Stimulated activated naive B cell treated with anti-CD40 and anti-IgM and Interleukin-4, amounts not matched to agents 10 μg/mL and 1 μg/mL and 100 μg/mL, for 72 hours (primary cell): ENCODE data around the gene PBXIP1.

Source experiments
- ATAC-seq, 2 donors: fragments of 150-1000 bp; cut with Tn5 transposase; replicated peaks; 2 replicates each; pipeline ENCODE4 v1.10.0; 2021; ENCODE audit warnings: moderate library complexity in 1 of 2
- DNase-seq: peaks from one replicate; pipeline ENCODE4 v3.0.0; 2021
- H3K27ac Mint-ChIP-seq: one replicate; pipeline ENCODE4 v1.8.0; 2022; ENCODE audit warnings: mild to moderate bottlenecking, mixed read lengths
- H3K27me3 Mint-ChIP-seq, 2 donors: one replicate each; pipeline ENCODE4 v1.8.0; 2022; ENCODE audit warnings: mixed read lengths in 2 of 2
- H3K36me3 Mint-ChIP-seq, 2 donors: one replicate each; pipeline ENCODE4 v1.8.0; 2022; ENCODE audit warnings: mixed read lengths in 2 of 2, mild to moderate bottlenecking in 1 of 2
- H3K4me1 Mint-ChIP-seq, 2 donors: one replicate each; pipeline ENCODE4 v1.8.0; 2022; ENCODE audit warnings: mixed read lengths in 2 of 2, mild to moderate bottlenecking in 1 of 2
- H3K4me3 Mint-ChIP-seq, 2 donors: one replicate each; pipeline ENCODE4 v1.8.0; 2022; ENCODE audit warnings: mild to moderate bottlenecking in 2 of 2, mixed read lengths in 2 of 2, moderate library complexity in 1 of 2
- H3K9me3 Mint-ChIP-seq, 2 donors: one replicate each; pipeline ENCODE4 v1.8.0; 2022; ENCODE audit warnings: mixed read lengths in 2 of 2, mild to moderate bottlenecking in 1 of 2

PBXIP1 gene

DNA sequence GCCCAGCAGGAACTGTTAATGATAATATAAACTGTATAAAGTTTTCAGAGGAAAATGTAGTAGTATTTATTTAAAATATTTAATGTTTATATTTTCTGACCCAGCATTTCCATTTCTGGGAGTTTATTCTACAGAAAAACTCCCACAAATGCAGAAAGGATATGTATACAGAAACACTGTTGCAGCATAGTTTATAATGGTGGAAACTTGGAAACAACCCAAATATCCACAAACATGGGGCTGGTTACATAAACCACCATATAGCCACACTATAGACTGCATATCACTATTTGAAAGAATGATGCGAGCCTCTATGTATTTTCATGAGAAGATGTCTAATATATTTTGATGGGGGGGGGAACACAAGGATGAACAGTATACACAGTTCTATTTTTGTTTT is 54.3 kb downstream of the PBXIP1 start:
- DNase-seq (no peak), ATAC-seq (no peak)
- H3K4me1 Mint-ChIP-seq, result no peaks in the 10 kb centered on the region
- H3K27ac Mint-ChIP-seq, result no peak overlapping the region
- no peaks in the 10 kb centered on the region for H3K36me3 Mint-ChIP-seq
- H3K9me3 Mint-ChIP-seq, result no peaks in the 10 kb centered on the region
- no peaks in the 10 kb centered on the region for H3K27me3 Mint-ChIP-seq
- no peak overlapping the region for H3K4me3 Mint-ChIP-seq

DNA sequence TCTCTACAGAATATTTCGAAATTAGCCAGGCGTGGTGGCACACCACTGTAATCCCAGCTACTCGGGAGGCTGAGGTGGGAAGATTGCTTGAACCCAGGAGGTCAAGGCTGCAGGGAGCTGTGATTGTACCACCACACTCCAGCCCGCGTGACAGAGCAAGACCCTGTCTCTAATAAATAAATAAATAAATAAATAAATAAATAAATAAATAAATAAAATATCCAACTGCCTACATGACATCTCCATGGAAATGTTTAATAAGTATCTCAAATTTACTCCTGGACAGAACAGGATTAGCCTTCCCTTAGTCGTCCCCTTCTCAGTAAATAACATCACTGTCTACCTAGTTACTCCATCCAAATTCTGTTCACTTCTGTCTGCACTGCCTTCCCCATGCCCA is 56.9 kb downstream of the PBXIP1 start:
- Mint-ChIP-seq H3K36me3 (no peaks in the 10 kb centered on the region), H3K4me1 (no peaks in the 10 kb centered on the region), H3K9me3 (no peaks in the 10 kb centered on the region), H3K27me3 (no peaks in the 10 kb centered on the region), H3K27ac (no peak overlapping the region), H3K4me3 (no peak overlapping the region)
- ATAC-seq (no peak), DNase-seq (no peak)

DNA sequence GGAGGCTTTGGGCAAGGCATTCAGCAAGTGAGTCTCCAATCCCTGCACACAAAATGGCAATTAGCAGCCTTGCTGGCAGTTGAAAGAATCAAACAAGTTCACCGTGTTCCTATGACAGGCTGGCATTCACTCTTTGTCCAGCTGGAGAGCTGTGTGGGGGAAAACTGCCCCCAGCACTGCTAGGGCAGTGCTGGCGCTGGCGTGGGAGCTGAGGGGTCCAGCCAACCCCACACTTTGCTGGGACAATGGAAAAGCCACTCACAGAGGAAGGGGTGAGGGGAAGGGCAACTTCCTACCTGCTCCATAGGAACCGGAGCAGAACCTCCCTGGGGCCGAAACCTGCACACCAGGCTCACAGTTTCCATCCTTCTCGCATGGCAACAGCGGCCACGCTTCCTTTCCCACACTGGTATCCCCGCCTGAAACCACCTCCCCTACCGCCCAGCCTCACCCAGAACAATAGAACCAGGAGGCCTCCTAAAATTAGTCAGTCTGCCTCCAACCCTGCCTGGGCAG is 59.1 kb downstream of the PBXIP1 start:
- no peaks in the 10 kb centered on the region for H3K9me3 Mint-ChIP-seq
- H3K27ac Mint-ChIP-seq, result no peak overlapping the region
- H3K36me3 Mint-ChIP-seq, result no peaks in the 10 kb centered on the region
- H3K4me3 Mint-ChIP-seq, result no peak overlapping the region
- ATAC-seq (no peak), DNase-seq (no peak)
- H3K27me3 Mint-ChIP-seq, result no peaks in the 10 kb centered on the region
- no peaks in the 10 kb centered on the region for H3K4me1 Mint-ChIP-seq

DNA sequence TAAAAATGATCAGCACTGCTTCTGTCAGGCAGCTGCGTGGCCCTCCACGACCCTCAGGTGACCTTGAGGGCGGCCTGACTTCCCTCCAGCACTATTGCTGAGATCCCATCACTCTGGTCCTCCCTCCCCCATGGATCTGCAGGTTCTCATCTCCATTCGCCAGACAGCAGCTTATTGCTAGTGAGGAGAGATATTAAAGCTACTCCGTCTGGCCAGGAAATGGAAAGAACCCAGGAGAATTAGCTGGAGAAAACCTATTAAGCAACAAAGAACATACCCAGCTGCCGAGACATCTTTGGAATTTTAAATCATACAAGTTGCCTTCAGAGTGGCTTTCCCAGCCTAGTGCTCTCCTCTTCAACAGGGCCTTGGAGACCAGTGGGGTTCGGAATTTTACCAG is 60.1 kb downstream of the PBXIP1 start:
- Mint-ChIP-seq H3K27me3 (no peaks in the 10 kb centered on the region), H3K4me1 (no peaks in the 10 kb centered on the region), H3K9me3 (no peaks in the 10 kb centered on the region), H3K4me3 (no peak overlapping the region), H3K36me3 (no peaks in the 10 kb centered on the region), H3K27ac (no peak overlapping the region)
- ATAC-seq (no peak), DNase-seq (no peak)
